ENCODE data around the gene CX3CR1.

Gene CX3CR1

GRCh38 chr3:39302178-39302577 is 22.3 kb upstream of the CX3CR1 start:
- Histone ChIP-seq H2AFZ (ENCODE audit: low read depth, low read length) (no peak overlapping the region), H3K4me2 (ENCODE audit: low read length) (no peak overlapping the region), H3K4me3 (ENCODE audit: low read length) (no peak overlapping the region), H3K27me3 (ENCODE audit: low read depth, low read length) (no peaks in the 10 kb centered on the region), H3K79me2 (ENCODE audit: low read length) (no peaks in the 10 kb centered on the region), H3K4me1 (ENCODE audit: low read length) (no peaks in the 10 kb centered on the region), H3K9ac (ENCODE audit: low read length) (no peak overlapping the region), H3K27ac (ENCODE audit: low read length) (no peak overlapping the region), H4K20me1 (ENCODE audit: insufficient read depth, low read length) (no peaks in the 10 kb centered on the region), H3K36me3 (replicated peaks; ENCODE audit: low read depth, low read length) (peaks cover 3% of the 10 kb centered on the region), H3K9me3 (ENCODE audit: insufficient read depth, low read length) (peaks cover 25% of the 10 kb centered on the region)
- no peak for TF ChIP-seq EZH2phosphoT487 (IDR thresholded peaks at IDR 0.05; ENCODE audit: low read depth)
- TF ChIP-seq CTCF (IDR thresholded peaks at IDR 0.05; ENCODE audit: low read depth, low read length), result no peak

- H2AFZ ChIP-seq (ENCODE audit: low read depth, low read length), result no peak overlapping the region
- H3K4me1 ChIP-seq (ENCODE audit: low read length), result peaks cover 19% of the 10 kb centered on the region
- no peaks in the 10 kb centered on the region for H3K27me3 ChIP-seq (ENCODE audit: low read depth, low read length)
- peaks cover 25% of the 10 kb centered on the region for H3K9me3 ChIP-seq (ENCODE audit: insufficient read depth, low read length)
- no peaks in the 10 kb centered on the region for H4K20me1 ChIP-seq (ENCODE audit: insufficient read depth, low read length)
- no peak overlapping the region for H3K4me3 ChIP-seq (ENCODE audit: low read length)
- TF ChIP-seq CTCF (IDR thresholded peaks at IDR 0.05; ENCODE audit: low read depth, low read length) (no peak), EZH2phosphoT487 (IDR thresholded peaks at IDR 0.05; ENCODE audit: low read depth) (no peak)
- peaks cover 3% of the 10 kb centered on the region for H3K36me3 ChIP-seq (replicated peaks; ENCODE audit: low read depth, low read length)
- H3K4me2 ChIP-seq (ENCODE audit: low read length), result no peak overlapping the region
- no peak overlapping the region for H3K9ac ChIP-seq (ENCODE audit: low read length)
- no peaks in the 10 kb centered on the region for H3K79me2 ChIP-seq (ENCODE audit: low read length)
- no peak overlapping the region for H3K27ac ChIP-seq (ENCODE audit: low read length)
These were observed 19.4 kb upstream of the CX3CR1 start for GRCh38 chr3:39299279-39299678.

GRCh38 chr3:39296197-39297077 is 16.6 kb upstream of the CX3CR1 start:
- H3K4me3 ChIP-seq (ENCODE audit: low read length), result no peak overlapping the region
- H2AFZ ChIP-seq (ENCODE audit: low read depth, low read length), result no peak overlapping the region
- H3K4me2 ChIP-seq (ENCODE audit: low read length), result no peak overlapping the region
- TF ChIP-seq EZH2phosphoT487 (IDR thresholded peaks at IDR 0.05; ENCODE audit: low read depth) (no peak), CTCF (IDR thresholded peaks at IDR 0.05; ENCODE audit: low read depth, low read length) (no peak)
- no peak overlapping the region for H3K9ac ChIP-seq (ENCODE audit: low read length)
- H4K20me1 ChIP-seq (ENCODE audit: insufficient read depth, low read length), result no peaks in the 10 kb centered on the region
- H3K27ac ChIP-seq (ENCODE audit: low read length), result no peak overlapping the region
- H3K4me1 ChIP-seq (ENCODE audit: low read length), result peaks cover 19% of the 10 kb centered on the region
- H3K27me3 ChIP-seq (ENCODE audit: low read depth, low read length), result no peaks in the 10 kb centered on the region
- peaks cover 25% of the 10 kb centered on the region for H3K9me3 ChIP-seq (ENCODE audit: insufficient read depth, low read length)
- H3K79me2 ChIP-seq (ENCODE audit: low read length), result no peaks in the 10 kb centered on the region
- H3K36me3 ChIP-seq (replicated peaks; ENCODE audit: low read depth, low read length), result peaks cover 3% of the 10 kb centered on the region

- Histone ChIP-seq H3K4me3 (ENCODE audit: low read length) (no peak overlapping the region), H3K9me3 (ENCODE audit: insufficient read depth, low read length) (peaks cover 19% of the 10 kb centered on the region), H3K27ac (ENCODE audit: low read length) (no peak overlapping the region), H3K9ac (ENCODE audit: low read length) (no peak overlapping the region), H4K20me1 (ENCODE audit: insufficient read depth, low read length) (no peaks in the 10 kb centered on the region), H3K79me2 (ENCODE audit: low read length) (no peaks in the 10 kb centered on the region), H3K4me2 (ENCODE audit: low read length) (peak overlapping the region; percentile 48), H2AFZ (ENCODE audit: low read depth, low read length) (no peak overlapping the region; the same call in 1 of the 2 replicates), H3K4me1 (ENCODE audit: low read length) (peaks cover 19% of the 10 kb centered on the region), H3K27me3 (ENCODE audit: low read depth, low read length) (no peaks in the 10 kb centered on the region), H3K36me3 (replicated peaks; ENCODE audit: low read depth, low read length) (peaks cover 3% of the 10 kb centered on the region)
- TF ChIP-seq CTCF (IDR thresholded peaks at IDR 0.05; ENCODE audit: low read depth, low read length) (no peak), EZH2phosphoT487 (IDR thresholded peaks at IDR 0.05; ENCODE audit: low read depth) (no peak)
These were observed 15.4 kb upstream of the CX3CR1 start for GRCh38 chr3:39295184-39295775.
